ENCODE measurements around the gene FKBP8.
A peak's percentile ranks its signal among the peaks of the same experiment; 100 is the strongest.
"Not testable (repeated sequence)": the region's sequence is repeated elsewhere in the genome, so short reads cannot be mapped to it uniquely, and the experiment has no call there.

FKBP8 gene

GRCh38 chr19:18523841-18524240 lies 19.5 kb downstream of the FKBP8 start:
- TF ChIP-seq ARNTL (CRISPR knock-in tag; IDR thresholded peaks at IDR 0.05; ENCODE audit: borderline replicate concordance, low read depth) (no peak), ZNF70 (CRISPR knock-in tag; IDR thresholded peaks at IDR 0.05) (no peak), GLIS3 (CRISPR knock-in tag; IDR thresholded peaks at IDR 0.05) (no peak)
- no peak for ATAC-seq

DNA sequence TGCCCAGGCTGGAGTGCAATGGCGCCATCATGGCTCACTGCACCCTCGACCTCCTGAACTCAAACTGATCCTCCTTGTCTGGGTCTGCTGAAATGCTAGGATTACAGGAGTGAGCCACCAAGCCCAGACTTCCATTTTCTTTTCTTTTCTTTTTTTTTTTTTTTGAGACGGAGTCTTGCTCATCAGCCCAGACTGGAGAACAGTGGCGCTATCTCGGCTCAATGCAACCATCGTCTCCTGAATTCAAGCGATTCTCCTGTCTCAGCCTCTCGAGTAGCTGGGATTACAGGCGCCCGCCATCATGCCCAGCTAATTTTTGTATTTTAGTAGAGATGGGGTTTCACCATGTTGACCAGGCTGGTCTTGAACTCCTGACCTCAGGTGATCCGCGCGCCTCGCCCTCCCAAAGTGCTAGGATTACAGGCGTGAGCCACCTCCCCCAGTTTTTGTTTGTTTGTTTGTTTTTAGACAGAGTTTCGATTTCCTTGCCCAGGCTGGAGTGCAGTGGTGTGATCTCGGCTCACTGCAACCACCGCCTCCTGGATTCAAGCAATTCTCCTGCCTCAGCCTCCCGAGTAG lies 20.4 kb downstream of the FKBP8 start:
- ATAC-seq: not testable (repeated sequence)

DNA sequence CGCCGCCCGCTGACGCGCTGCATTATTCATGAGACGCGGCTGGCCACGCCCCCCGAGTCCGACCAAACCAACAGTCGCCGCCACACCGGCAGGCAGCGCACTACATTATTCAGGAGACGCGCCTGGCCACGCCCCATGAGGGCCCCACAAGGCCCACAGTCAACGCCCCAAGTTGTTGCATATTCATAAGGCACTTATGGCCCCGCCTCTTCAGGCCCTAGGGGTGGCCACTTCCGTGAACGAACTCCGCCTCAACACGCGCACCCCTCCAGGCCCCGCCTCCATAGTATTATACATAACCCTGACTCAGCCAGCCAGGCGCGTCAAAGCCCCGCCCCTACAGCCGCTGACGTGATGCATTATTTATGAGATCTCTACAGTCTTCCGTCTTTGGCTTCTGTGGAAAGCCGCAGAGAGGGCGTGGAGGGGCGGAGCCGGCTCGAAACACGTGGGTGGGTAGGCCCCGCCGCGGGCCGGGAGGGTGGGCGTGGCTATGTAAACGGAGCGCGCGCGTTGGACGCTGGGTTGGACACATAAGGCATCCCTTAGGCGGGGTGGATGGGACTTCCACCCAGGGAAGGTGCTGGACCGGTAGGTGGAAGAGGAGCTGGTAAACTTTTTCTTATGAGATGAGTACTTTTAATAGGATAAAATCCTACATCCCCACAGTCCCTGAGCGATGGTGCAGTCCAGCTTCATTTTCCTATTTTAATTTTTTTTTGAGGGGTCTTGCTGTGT lies 21.1 kb downstream of the FKBP8 start:
- TF ChIP-seq CSDC2 (CRISPR knock-in tag; IDR thresholded peaks at IDR 0.05): no peak
- TF ChIP-seq, protein P1, sequence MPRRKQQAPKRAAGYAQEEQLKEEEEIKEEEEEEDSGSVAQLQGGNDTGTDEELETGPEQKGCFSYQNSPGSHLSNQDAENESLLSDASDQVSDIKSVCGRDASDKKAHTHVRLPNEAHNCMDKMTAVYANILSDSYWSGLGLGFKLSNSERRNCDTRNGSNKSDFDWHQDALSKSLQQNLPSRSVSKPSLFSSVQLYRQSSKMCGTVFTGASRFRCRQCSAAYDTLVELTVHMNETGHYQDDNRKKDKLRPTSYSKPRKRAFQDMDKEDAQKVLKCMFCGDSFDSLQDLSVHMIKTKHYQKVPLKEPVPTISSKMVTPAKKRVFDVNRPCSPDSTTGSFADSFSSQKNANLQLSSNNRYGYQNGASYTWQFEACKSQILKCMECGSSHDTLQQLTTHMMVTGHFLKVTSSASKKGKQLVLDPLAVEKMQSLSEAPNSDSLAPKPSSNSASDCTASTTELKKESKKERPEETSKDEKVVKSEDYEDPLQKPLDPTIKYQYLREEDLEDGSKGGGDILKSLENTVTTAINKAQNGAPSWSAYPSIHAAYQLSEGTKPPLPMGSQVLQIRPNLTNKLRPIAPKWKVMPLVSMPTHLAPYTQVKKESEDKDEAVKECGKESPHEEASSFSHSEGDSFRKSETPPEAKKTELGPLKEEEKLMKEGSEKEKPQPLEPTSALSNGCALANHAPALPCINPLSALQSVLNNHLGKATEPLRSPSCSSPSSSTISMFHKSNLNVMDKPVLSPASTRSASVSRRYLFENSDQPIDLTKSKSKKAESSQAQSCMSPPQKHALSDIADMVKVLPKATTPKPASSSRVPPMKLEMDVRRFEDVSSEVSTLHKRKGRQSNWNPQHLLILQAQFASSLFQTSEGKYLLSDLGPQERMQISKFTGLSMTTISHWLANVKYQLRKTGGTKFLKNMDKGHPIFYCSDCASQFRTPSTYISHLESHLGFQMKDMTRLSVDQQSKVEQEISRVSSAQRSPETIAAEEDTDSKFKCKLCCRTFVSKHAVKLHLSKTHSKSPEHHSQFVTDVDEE (CRISPR knock-in tag; IDR thresholded peaks at IDR 0.05): no peak
- TF ChIP-seq RARB (CRISPR knock-in tag; IDR thresholded peaks at IDR 0.05): no peak
- TF ChIP-seq ZNF565 (CRISPR knock-in tag; conservative IDR thresholded peaks at IDR 0.05; ENCODE audit: low read depth): no peak
- no peak for TF ChIP-seq GLIS3 (CRISPR knock-in tag; IDR thresholded peaks at IDR 0.05)
- TF ChIP-seq ARNTL (CRISPR knock-in tag; IDR thresholded peaks at IDR 0.05; ENCODE audit: borderline replicate concordance, low read depth): no peak
- TF ChIP-seq OSR1 (CRISPR knock-in tag; IDR thresholded peaks at IDR 0.05): no peak
- TF ChIP-seq TCF4 (CRISPR knock-in tag; IDR thresholded peaks at IDR 0.05; ENCODE audit: borderline replicate concordance): no peak
- TF ChIP-seq ZNF70 (CRISPR knock-in tag; IDR thresholded peaks at IDR 0.05): no peak
- TF ChIP-seq CSRNP3 (CRISPR knock-in tag; IDR thresholded peaks at IDR 0.05): no peak
- no peak for TF ChIP-seq PATZ1 (CRISPR knock-in tag; IDR thresholded peaks at IDR 0.05; ENCODE audit: borderline replicate concordance)
- no peak for TF ChIP-seq ISL1 (CRISPR knock-in tag; IDR thresholded peaks at IDR 0.05)
- TF ChIP-seq PPARA (CRISPR knock-in tag; IDR thresholded peaks at IDR 0.05; ENCODE audit: borderline replicate concordance): no peak
- TF ChIP-seq ZC3H10 (CRISPR knock-in tag; IDR thresholded peaks at IDR 0.05): no peak
- no peak for TF ChIP-seq POU6F1 (CRISPR knock-in tag; IDR thresholded peaks at IDR 0.05; ENCODE audit: borderline replicate concordance, low read depth)
- peak; percentile 94 for ATAC-seq

DNA sequence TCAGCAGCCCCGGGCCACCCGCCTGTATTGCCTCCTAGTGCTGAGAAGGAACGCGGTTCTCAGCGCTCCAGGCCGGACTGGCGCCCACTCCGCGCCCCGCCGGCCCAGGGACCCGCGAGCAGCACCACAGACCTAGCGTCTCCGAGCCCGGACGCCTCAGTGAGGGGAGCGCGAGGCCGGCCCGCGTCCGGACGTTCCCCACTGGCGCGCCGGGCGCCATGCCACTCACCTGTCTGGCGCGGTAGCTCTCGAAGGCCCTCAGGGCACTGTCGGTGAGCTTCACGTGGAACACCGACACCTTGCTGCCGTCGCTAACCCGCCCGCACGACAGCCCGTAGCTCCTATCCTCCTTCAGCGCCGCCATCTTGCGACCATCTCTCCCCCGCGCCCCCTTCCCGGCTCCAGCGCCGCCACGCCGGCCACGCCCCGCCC lies 21.7 kb downstream of the FKBP8 start, which contains the start of gene ELL:
Gene ELL, minus strand, starts transcription at position 379 of the 432 bp plus-strand sequence. Its CDS starts 15 bp downstream, at position 364.
- peak; percentile 8 for ATAC-seq
- TF ChIP-seq ESRRG (CRISPR knock-in tag; IDR thresholded peaks at IDR 0.05) (no peak), CSRNP3 (CRISPR knock-in tag; IDR thresholded peaks at IDR 0.05) (no peak), ZNF8 (CRISPR knock-in tag; IDR thresholded peaks at IDR 0.05) (no peak), ZFP3 (CRISPR knock-in tag; IDR thresholded peaks at IDR 0.05) (no peak), TOX (CRISPR knock-in tag; IDR thresholded peaks at IDR 0.05; ENCODE audit: borderline replicate concordance) (no peak), OSR1 (CRISPR knock-in tag; IDR thresholded peaks at IDR 0.05) (no peak), TCF4 (CRISPR knock-in tag; IDR thresholded peaks at IDR 0.05; ENCODE audit: borderline replicate concordance) (no peak), BACH2 (CRISPR knock-in tag; IDR thresholded peaks at IDR 0.05; ENCODE audit: borderline replicate concordance) (no peak), ARNTL (CRISPR knock-in tag; IDR thresholded peaks at IDR 0.05; ENCODE audit: borderline replicate concordance, low read depth) (no peak), GLIS3 (CRISPR knock-in tag; IDR thresholded peaks at IDR 0.05) (no peak), CSDC2 (CRISPR knock-in tag; IDR thresholded peaks at IDR 0.05) (no peak), SNAI2 (CRISPR knock-in tag; IDR thresholded peaks at IDR 0.05) (no peak)
- TF ChIP-seq, protein P1 (CRISPR knock-in tag; IDR thresholded peaks at IDR 0.05): no peak
